Glomerular visceral epithelial cell (primary cell): ENCODE measurements around the gene NUBPL.

Experiments
- DNase-seq: peaks from one replicate; pipeline ENCODE4 v3.0.0-alpha.2; 2016; ENCODE audit errors: extremely low spot score

The NUBPL gene

GRCh38 chr14:31561155-31561846, at the start of gene NUBPL:
Gene NUBPL, plus strand, starts transcription at chr14:31561404. Its CDS starts 36 bp downstream, at chr14:31561440.
- peak; percentile 94 for DNase-seq

GRCh38 chr14:31527087-31527486, 34.1 kb upstream of the NUBPL start:
- DNase-seq = no peak

- DNase-seq = no peak
Observed at GRCh38 chr14:31527546-31527945, 33.7 kb upstream of the NUBPL start.

GRCh38 chr14:31529053-31529452, 32.2 kb upstream of the NUBPL start:
- DNase-seq = no peak

- DNase-seq = no peak
Observed at GRCh38 chr14:31530136-31530535, 31.1 kb upstream of the NUBPL start.

GRCh38 chr14:31536201-31536960, 24.8 kb upstream of the NUBPL start:
- DNase-seq = no peak

GRCh38 chr14:31541702-31542101, 19.5 kb upstream of the NUBPL start:
- DNase-seq = no peak

GRCh38 chr14:31543969-31544799, 17.0 kb upstream of the NUBPL start:
- DNase-seq = peak; percentile 5

GRCh38 chr14:31544816-31545215, 16.4 kb upstream of the NUBPL start:
- peak; percentile 3 for DNase-seq

- no peak for DNase-seq
Observed at GRCh38 chr14:31545328-31545727, 15.9 kb upstream of the NUBPL start.

- DNase-seq = no peak
Observed at GRCh38 chr14:31549817-31550216, 11.4 kb upstream of the NUBPL start.

- DNase-seq = no peak
Observed at GRCh38 chr14:31550589-31550988, 10.6 kb upstream of the NUBPL start.

GRCh38 chr14:31556191-31556590, 5.0 kb upstream of the NUBPL start:
- no peak for DNase-seq

- no peak for DNase-seq
Observed at GRCh38 chr14:31559939-31560338, 1.3 kb upstream of the NUBPL start.

- DNase-seq = no peak
Observed at GRCh38 chr14:31560759-31561154, 447 bp upstream of the NUBPL start.

- no peak for DNase-seq
Observed at GRCh38 chr14:31564194-31564593, 3.0 kb downstream of the NUBPL start.

- DNase-seq = no peak
Observed at GRCh38 chr14:31566456-31566855, 5.3 kb downstream of the NUBPL start.

GRCh38 chr14:31567655-31568054, 6.5 kb downstream of the NUBPL start:
- no peak for DNase-seq

GRCh38 chr14:31568161-31568560, 7.0 kb downstream of the NUBPL start:
- DNase-seq = no peak

GRCh38 chr14:31568671-31569070, 7.5 kb downstream of the NUBPL start:
- DNase-seq = no peak

GRCh38 chr14:31572955-31573354, 11.8 kb downstream of the NUBPL start:
- DNase-seq = no peak

- no peak for DNase-seq
Observed at GRCh38 chr14:31576949-31577348, 15.7 kb downstream of the NUBPL start.
